Activated CD4-positive, alpha-beta T cell treated with anti-CD3 and anti-CD28 coated beads, Interleukin-2, amount 50 U/mL, for 4 hours (primary cell): ENCODE measurements around the gene CRHR1.

ENCODE experiments used
- DNase-seq, 2 experiments: peaks; one replicate each; pipeline ENCODE4 v3.0.0-alpha.2; 2020

The CRHR1 gene

DNA sequence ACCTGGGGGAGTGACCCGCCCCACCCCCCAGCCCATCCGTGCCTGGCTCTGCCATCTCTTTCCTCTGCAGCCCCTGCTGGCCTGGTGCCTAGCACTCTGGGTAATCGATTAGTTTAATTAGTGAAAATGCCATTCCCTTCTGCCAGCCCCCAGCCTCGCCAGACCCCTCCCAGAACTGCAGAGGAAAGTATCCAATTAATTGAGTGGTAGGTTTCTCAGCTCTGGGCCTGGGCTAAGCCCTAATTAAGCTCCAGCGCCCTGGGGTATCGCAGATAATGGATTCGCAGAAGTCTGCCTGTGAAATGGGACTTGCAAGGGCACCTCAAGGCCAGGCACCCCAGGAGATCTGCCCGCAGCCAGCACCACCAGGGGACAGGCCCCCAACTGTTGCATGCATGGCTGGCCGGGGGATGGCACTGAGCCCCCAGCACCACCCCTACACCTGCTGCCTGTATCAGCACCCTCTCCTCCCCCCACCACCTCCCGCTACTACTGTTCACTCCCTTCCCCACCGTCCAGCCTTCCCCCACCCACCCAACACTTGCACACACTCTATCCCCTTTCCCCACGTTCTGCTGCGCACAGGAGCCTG, 40.9 kb downstream of the CRHR1 start:
- no peak for DNase-seq

DNA sequence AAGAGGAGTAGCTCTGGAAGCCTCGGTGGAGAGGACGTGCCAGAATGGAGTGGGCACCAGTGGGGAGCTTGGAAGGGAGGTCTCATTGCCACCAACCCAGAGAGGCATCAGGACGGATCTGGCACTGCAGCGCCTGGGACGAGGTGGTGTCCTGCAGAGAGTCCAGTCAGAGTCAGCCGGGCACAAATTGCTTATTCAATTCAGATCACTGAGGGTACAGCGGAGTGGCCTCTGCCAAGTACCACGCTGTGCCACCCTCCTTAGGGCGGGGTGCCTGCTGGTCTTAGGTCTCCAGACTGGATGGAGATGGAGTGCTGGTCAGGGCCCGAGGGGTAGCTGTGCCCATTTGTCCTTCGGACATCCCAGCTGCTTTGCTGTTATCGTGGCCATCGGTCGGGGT, 41.7 kb downstream of the CRHR1 start:
- DNase-seq, result no peak

DNA sequence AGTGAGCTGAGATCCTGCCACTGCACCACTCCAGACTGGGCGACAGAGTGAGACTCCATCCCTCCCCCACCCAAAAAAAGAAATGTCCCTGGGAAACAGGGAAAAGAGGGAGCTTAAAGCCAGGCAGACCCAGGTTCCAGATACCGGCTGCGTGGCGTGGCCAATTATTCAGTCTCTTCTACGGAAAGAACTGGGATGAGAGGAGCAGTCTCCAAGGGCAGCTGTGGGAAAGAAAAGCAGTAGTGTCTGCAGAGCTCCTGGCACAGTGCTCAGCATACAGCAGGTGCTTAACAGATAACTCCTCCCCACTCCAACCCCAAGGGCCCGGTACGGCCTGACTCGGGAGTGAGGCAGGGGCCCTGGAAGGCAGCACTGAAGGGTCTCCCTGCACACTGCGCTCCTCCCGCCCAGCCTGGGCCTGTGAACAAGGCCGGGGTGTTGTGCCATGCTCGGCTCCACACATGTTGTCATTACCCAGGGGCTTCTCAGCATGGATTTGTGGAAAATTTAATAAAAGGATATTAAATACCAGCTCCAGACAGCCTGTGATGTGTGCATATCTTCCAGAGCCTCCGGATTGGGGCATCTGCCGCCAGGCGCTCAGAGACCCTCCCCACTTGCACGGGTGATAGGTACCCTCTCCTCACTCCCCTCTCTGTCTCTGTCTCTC, 42.9 kb downstream of the CRHR1 start:
- no peak for DNase-seq

DNA sequence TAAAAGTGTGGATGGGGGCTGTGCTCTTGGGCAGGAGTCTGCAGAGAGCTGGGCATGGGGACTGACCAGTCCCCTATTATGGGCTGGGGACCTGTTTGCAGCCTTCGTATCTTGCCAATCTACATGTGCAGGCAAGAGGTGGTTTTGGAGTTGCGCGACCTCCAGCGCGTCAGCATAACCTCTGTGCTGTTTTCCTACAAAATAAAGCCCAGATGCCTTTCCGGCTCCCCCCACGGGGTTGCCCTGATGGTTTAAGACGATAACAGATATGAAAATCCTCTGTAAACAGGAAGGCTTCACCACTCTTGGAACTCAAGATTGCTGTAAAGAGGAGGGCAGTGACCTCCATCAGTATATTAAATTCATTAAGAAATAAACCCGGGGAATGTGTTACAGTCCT, 44.1 kb downstream of the CRHR1 start:
- DNase-seq, result no peak

DNA sequence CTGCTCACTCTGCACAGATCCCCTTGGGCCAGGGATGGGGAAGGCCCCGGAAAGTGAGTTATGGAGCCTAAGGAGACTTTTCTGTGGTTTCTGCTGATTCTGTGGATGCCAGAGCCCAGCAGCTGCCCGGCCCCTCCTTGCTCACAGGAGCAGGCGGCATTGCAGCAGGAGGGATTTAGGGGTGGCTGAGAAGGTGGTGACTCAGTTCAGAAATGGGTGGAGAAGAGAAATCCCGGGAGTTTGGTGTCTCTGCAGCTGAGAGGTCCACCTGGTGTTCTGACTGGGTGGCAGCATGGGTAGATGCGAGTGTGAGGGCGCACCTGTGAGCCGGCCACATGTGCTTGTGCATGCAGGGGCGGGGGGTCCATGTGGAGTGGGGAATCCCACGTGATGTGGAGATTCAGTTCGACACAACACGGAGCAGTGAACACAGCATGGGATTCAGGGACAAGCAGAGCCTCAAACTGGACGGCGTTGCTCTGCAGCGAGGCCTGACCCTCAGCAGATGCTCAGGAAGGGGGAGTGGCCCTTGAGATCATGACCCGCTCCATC, 44.5 kb downstream of the CRHR1 start:
- DNase-seq, result no peak

DNA sequence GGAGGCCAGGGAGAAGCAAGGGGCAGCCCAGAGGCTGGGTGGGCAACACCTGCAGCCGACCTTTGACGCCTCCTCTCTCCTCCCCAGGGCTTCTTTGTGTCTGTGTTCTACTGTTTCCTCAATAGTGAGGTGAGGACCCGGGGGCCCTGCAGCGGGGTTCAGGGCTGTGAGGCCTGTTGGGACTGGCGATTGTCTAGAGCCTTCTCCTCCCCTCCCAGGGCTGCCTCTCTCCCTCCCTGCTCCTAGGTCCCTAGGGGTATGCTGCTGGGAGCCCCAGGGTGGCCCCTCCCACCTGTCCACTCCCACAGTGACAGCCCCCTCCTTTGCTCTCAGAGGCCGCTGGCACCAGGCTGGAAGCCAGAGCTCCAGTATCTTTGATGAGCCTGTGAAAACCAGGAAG, 49.8 kb downstream of the CRHR1 start:
- no peak for DNase-seq

DNA sequence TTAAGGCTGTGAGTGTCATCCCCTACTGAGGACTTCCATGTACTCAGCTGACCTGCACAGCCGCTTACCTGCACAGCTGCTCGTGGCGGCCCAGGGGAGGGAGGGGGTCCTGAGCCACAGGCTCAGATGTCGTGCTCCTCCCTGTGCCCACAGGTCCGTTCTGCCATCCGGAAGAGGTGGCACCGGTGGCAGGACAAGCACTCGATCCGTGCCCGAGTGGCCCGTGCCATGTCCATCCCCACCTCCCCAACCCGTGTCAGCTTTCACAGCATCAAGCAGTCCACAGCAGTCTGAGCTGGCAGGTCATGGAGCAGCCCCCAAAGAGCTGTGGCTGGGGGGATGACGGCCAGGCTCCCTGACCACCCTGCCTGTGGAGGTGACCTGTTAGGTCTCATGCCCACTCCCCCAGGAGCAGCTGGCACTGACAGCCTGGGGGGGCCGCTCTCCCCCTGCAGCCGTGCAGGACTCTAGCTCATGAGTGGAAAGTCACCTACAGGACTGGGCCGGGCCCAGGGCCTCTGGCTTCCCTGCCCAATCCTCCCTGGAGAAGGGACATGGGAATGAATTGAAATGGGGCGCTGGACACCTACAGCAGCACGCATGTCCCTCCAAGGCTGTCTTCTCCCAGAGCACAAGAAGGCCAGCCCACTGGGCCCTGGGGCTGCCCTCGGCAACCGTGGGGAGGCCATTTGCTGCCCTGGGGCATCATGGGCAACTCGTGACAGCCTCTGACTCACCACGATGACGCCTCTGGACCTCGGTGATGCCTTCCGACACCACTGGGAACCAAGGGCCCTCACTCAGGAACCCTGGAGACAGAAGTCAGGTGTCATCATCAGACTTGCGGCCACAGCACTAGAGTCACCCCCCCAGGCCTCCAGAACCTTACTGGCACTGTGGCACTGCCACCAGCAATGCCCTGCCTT, 50.6 kb downstream of the CRHR1 start:
- no peak for DNase-seq

DNA sequence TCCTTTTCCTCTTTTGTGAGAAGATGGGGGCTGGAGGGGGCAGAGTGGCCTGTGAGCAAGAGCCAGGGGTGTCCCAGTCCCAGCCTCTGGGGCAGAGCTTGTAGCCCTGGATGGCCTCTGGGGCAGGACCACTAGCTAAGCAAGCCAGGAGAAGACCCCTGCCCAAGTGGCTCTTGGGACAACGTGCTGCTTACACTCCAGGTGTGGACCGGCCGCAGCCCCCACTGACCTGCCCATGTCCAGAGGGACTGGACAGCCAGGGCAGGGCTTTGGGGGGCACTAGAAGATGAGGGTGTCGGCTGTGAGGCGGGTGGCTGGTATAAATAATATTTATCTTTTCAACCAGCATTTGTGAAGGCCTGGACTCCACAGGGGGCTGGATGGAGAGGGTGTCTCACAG, 51.4 kb downstream of the CRHR1 start:
- DNase-seq, result no peak

DNA sequence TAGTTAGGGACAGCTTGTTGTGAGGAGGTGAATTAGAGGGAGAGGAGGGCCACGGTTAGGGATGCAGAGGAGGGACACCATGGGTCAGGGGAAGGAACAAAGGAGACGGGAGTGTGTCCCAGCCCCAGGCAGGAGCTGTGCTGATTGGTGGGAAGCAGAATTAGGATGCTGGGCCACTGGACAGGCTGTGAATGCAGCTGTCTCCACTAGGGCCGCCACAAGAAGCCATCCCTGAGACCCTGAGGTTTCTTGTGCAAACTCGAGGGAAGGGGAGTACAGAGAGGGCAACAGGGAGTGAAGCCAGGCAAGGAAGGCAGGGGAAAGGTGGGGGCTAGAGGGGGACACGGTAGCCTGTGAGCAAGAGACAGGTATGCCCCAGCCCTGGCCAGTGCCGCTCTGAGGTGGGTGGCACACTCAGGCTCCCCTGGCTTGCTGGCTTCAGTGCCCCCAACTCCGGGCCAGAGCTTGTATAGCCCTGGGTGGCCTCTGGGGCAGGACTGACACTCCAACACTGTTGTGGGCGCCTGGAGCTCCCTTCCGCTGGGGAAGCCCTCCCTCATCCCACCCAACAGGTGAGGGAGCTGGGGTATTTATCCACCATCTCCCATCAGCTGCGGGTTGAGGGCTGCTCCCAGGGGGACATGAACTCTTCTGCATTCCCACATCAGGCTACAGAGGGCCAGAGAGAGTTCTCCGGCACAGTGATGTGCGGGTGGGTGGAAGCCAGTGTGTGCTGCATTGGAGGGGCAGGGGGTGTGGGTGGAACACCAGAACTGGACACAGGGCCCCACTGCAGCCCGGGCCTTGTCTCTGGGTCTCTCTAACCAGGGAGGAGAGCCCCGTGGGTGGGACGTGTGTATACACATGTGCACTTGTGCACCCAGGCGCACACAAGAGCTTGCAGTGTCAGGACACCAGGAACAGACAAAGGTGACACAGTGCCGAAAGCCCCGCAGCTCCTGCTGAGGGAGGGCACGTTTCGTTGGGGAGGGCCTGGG, 52.2 kb downstream of the CRHR1 start:
- DNase-seq, result no peak

DNA sequence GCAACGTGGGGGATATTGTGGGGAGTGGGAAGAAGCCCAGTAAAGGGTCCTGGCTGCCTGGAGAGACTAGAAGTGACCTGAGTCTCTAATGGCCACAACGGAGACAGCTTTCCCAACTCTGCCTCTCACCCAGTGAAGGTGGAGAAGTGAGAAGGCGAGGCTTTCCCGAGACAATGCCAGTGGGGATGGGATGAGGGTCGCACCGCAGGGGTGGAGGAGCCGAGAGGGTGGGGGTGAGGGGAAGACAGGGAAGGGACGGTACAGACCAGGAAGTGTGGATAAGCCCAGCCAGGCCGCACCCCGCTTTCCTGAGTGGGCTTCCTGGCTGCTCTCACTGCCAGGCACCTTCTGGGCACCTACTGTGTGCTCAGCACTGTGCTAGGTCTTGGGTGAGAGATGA, 53.1 kb downstream of the CRHR1 start:
- DNase-seq, result no peak

DNA sequence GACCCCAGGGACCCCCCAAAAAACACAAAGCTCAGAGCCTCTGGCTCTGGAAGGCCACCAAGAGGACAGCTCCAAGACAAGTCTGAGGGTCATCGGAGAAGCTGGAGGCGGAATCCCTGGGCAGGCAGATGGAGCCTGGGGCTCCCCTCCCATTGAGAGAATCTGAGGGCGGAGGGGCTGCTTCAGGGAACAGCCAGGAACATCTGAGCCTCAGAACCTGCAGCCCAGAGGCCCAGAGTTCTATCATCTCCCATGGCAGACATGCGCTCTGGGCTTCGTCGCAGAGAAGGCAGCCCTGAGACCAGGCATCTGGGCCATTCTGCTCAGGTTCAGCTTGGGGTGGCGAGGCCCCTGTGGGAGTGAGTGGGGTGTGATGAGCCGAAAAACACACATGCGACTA, 53.5 kb downstream of the CRHR1 start:
- DNase-seq, result no peak

DNA sequence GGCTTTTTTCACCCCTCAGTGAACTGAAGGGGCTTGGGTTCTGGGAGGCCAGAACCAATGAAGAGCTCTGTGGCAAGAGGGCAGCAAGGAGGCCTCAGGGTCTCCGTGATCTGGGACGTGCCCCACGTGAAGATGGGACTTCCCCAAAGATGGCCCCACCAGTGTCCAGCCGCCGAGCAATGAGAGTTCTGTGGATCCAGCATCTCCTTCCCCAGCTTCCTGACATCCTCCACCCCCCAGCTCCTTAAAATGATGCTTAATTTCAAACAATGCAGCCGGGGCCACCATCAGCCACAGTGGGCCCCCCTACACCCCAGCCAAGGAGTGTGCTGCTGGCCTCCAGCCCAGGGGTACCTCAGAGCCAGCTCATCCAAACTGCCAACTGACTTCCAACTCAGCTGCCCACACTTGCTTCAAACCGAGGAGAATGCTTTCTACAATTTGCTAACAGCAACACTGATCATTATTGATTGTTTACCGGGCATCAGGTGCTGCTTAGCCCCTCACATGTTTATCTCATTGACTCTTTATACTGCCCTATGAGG, 54.7 kb downstream of the CRHR1 start:
- no peak for DNase-seq

DNA sequence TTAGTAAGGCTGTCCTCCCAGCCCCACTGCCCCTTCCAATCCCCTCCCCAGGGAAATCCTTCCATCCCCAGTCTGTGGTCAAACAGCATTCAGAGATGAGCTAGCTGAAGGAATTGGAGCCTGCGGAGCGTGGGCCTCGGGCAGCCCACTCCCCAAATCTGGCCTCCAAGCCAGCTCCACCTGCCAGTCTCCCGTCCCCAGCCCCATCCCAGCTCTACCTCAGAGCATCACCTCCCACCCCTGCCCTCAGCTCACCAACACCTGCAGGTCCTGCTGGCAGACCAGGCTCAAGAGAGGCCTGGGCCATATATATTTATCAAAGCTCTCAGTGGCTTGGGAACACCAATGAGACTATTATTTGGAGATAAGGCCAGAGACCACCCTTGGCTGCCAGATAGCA, 55.3 kb downstream of the CRHR1 start:
- DNase-seq, result no peak

DNA sequence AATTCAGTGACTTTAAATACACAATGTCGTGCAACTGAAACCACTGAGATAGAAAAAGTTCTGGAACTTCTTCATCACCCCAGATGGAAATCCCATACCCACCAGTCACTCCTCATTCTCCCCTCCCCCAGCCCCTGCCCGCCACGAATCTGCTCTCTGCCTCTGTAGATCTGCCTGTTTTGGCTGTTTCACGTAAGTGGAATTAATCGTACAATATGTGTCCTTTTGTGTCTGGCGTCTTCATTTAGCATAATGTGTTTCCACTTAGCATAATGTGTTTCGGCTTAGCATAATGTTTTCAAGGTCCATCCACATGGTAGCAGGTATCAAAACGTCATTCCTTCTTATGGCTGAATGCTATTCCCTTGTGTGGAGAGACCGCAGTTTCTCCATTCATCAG, 57.1 kb downstream of the CRHR1 start:
- DNase-seq, result no peak

DNA sequence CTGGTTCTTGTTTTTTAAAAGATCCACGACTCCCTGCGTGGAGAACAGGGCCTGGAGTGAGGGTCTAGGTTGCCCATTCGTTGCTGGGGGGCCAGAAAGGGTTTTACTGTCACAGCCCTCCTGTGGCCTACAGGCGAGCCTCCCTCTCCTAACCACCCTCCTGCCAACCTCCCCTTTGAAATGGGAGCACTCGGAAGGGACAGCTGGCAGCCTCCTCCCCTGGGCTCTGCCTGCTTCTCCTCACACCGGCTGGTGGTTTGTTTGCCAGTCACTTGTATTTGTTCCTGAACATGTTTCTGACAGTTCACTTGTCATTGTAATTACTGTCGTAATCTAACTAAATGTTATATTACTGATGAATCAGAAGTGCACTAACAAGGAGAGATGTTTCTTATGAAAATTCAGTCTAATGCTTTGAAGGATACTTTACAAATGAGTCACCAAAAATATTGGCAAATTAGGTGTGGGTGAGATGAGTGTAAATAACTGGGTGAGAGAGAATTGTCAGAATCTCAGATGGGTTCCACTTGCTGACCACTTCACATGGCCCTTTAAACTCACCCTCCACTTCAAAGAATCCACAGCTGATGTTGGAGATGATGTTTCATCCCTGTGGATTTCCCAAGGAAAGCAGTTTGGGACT, 57.9 kb downstream of the CRHR1 start:
- no peak for DNase-seq

DNA sequence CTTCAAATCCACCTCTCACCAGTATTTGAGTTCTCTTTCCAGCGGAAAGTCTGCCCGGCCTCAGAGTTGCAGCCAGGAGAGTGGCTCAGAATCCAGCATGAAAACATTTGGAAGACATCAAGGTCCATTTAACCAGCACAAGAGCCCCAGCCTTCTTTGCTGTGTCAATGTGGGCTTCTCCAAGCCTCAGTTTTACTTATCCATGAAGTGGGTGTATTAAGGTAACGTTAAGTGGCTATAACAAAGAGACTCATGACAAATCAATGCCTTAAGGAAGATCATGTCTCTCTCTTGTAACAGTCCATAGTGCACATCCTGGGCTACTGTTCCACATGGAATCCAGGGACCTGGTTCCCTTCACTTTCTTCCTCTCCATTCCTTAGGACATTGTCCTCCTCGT, 59.6 kb downstream of the CRHR1 start:
- DNase-seq, result no peak

DNA sequence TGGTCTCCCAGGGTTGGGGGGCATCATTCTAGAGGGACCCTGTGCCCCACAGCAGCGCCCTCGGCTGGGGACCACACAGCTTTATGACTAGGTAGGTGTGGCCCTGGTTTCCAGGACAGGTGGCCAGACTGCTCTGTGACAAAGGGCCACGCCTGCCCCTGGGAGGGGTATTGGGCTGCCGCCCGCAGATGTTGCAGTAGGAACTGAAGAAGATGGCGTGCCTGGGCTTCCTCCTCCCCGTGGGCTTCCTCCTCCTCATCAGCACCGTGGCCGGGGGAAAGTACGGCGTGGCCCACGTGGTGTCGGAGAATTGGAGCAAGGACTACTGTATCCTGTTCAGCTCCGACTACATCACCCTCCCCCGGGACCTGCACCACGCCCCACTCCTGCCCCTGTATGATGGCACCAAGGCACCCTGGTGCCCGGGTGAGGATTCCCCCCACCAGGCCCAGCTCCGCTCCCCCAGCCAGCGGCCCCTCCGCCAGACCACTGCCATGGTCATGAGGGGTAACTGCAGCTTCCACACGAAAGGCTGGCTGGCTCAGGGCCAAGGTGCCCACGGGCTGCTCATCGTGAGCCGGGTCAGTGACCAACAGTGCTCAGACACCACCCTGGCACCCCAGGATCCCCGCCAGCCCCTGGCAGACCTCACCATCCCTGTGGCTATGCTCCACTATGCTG, 60.7 kb downstream of the CRHR1 start, which contains the start of gene SPPL2C:
Gene SPPL2C (plus strand): TSS at position 187 of the 681 bp plus-strand sequence. CDS start 26 bp downstream, at position 213.
- no peak for DNase-seq

DNA sequence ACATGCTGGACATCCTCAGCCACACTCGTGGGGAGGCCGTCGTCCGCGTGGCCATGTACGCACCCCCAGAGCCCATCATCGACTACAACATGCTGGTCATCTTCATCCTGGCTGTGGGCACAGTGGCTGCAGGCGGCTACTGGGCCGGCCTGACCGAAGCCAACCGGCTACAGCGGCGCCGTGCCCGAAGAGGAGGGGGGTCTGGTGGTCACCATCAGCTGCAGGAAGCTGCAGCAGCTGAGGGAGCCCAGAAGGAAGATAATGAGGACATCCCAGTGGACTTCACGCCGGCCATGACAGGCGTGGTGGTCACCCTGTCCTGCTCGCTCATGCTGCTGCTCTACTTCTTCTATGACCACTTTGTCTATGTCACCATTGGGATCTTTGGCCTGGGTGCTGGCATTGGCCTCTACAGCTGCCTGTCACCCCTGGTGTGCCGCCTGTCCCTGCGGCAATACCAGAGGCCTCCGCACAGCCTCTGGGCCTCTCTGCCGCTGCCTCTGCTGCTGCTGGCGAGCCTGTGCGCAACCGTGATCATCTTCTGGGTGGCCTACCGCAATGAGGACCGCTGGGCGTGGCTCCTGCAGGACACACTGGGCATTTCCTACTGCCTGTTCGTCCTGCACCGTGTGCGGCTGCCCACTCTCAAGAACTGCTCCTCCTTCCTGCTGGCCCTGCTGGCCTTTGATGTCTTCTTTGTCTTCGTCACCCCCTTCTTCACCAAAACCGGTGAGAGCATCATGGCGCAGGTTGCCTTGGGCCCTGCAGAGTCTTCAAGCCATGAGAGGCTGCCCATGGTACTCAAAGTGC, 61.5 kb downstream of the CRHR1 start:
- DNase-seq, result no peak

DNA sequence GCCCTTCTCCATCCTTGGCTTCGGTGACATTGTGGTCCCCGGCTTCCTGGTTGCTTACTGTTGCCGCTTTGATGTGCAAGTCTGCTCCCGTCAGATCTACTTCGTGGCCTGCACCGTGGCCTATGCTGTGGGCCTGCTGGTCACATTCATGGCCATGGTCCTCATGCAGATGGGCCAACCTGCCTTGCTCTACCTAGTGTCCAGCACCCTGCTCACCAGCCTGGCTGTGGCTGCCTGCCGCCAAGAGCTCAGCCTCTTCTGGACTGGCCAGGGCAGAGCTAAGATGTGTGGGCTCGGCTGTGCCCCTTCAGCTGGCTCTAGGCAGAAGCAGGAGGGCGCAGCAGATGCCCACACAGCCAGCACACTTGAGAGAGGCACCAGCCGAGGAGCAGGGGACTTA, 62.1 kb downstream of the CRHR1 start:
- DNase-seq, result no peak

DNA sequence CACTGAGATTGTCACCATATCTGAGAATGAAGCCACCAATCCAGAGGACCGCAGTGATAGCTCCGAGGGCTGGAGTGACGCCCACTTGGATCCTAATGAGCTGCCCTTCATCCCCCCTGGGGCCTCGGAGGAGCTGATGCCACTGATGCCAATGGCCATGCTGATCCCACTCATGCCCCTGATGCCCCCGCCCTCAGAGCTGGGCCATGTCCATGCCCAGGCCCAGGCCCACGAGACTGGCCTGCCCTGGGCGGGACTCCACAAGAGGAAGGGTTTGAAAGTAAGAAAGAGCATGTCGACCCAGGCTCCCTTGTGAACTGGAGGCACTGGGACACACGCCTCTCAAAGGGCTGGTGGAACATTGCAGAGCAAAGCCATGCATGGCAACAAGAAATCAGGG, 62.5 kb downstream of the CRHR1 start:
- no peak for DNase-seq
